Endothelial cell of hepatic sinusoid (primary cell): Measurements from ENCODE around the gene NGEF.

Experiments
- in situ Hi-C: cut with HindIII; loops from 2 replicates; pipeline ENCODE4 v1.10.0; 2017; ENCODE audit warnings: low sequenced_read_pairs

NGEF gene

DNA sequence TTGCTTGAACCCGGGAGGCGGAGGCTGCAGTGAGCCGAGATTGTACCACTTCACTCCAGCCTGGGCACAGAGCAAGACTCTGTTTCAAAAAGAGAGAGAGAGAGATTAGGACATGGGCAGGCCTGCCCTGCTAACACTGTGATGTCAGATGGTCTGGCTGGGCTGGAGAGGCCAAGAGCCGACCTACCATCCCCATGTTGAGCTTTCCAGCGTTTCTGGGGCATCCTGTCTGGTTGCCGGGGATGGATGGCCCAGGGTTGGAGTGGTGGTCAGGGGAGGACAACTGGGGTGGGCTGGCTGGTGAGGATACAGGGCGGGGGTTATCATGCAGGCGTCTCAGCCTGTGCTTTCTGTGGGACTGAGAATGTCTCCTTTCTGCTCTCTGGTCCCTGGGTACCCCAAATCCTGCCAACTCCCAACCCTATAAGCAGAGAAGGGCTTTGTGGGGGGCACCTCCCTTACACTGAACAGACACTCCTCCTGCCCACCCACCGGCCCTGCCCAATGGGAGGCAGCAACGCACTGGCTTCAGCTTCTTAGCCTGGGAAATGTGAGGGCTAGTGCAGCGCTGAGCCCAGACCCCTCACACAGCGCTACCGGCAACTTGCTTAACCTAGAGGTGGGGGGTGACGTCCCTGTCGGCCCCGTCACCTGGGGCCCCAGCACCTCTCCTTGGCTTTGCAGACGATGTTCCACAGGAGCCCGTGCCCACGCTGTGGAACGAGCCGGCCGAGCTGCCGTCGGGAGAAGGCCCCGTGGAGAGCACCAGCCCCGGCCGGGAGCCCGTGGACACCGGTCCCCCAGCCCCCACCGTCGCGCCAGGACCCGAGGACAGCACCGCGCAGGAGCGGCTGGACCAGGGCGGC is 137.6 kb downstream of the NGEF start:
- in situ Hi-C loops = no loop called here

DNA sequence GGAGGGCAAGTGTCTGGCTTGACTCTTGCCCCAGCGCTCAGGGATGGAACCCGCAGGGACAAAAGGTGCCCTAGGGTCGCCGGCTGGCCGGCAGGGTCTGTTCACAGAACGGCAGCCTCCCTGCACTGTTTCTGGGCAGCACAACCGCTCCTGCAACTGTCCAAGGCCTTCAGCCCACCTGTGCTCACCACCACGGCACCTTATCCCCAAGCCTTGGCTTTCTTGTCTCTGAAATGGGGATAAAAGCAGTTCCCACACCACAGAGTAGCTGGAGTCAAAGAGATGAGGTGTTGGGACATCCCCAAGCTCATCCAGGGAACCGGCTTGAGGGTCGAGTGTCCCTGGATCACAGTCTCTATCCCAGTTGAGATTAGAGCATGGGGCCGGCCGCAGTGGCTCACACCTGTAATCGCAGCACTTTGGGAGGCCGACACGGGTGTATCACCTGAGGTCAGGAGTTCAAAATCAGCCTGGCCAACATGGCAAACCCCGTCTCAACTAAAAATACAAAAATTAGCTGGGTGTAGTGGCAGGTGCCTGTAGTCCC is 138.3 kb downstream of the NGEF start:
- in situ Hi-C loops = loop anchor here (5.0 to 25.0 kb wide), 2 partner anchors 93 to 363 kb away; no protein-coding TSS in a partner anchor

DNA sequence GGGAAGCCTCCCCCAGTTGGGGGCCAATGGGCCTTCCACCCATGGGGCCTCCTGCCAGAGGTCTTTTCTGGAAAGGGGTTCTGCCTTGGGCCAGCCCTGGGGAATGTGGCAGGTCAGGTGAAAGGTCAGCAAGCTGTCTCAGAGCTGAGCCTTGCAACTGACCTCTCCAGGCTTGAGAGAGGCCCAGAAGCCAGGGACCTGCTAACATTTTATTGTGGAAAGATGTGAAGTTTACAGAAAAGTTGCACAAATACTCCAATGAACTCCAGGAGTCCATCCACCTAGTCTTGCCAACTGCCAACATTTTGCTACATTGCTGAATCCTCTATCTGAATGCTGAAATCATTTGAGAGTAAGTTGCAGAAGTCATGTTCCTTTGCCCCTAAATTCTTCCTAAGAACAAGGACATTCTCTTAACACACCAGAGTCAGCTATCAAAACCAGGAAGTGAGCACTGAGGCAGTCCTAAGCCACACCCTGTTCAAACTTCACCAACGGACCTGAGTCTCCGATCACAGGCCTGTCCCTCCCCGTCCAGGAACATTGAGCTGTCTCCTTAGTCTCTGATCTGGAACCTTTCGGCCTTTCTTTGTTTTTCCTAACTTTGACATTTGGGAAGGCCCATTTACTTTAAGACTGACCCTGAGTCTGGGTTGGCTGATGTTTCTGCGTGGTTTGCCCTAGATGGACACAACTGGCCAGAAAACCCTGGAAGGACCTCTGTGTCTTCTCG is 139.0 kb downstream of the NGEF start:
- in situ Hi-C loops = loop anchor here (5.0 to 25.0 kb wide), 2 partner anchors 93 to 363 kb away; no protein-coding TSS in a partner anchor

DNA sequence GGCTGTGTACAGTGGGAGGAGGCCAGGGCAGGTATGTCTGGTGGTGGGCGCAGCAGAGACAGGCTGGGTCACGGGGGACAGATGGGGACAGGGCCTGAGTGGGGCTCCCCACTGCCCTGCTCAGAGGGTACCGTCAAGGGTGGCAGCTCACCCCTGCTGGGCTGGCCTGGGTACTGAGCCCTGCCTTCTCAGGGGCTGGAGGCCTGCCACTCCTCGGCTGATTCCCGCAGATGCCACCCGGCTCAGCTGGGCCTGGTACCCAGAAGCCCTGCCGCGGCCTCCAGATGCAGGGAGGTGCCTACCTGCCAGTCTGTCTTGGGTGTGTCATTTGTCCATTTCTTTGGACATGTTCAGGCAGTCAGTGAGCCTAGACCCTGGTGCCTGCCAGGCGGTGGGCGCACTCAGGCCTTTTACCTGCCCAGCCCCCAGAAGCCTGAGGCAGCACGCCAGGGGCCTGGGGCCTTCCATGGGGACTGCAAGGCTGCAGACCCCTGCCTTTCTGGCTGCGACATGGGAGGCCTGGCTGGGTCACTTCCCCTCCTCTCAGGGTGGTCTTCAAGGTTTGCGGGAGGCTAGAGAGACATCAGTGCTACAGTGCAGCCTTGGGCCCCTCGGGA is 139.7 kb downstream of the NGEF start:
- in situ Hi-C loops = loop anchor here (5.0 to 25.0 kb wide), 2 partner anchors 94 to 364 kb away; no protein-coding TSS in a partner anchor

DNA sequence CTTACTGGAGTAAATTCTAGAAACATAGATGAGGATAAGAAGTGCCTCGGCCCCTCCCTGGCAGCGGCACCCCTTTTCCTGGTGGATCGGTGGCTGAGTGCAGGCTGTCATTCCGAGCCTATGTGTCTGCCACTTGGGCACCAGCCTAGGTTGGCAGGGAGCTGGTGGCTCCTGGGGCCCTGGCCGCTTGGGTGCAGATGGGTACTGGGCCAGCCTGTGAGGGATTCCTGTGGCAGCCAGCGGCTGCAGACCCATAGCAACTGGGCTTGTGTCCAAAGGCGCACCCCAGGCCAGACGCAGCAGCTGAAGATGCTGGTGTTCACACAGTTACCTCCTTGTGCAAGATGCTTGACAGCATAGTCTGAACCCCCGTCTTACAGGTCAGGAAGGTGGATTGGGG is 140.2 kb downstream of the NGEF start:
- in situ Hi-C loops = loop anchor here (5.0 to 25.0 kb wide), 2 partner anchors 94 to 364 kb away; no protein-coding TSS in a partner anchor

DNA sequence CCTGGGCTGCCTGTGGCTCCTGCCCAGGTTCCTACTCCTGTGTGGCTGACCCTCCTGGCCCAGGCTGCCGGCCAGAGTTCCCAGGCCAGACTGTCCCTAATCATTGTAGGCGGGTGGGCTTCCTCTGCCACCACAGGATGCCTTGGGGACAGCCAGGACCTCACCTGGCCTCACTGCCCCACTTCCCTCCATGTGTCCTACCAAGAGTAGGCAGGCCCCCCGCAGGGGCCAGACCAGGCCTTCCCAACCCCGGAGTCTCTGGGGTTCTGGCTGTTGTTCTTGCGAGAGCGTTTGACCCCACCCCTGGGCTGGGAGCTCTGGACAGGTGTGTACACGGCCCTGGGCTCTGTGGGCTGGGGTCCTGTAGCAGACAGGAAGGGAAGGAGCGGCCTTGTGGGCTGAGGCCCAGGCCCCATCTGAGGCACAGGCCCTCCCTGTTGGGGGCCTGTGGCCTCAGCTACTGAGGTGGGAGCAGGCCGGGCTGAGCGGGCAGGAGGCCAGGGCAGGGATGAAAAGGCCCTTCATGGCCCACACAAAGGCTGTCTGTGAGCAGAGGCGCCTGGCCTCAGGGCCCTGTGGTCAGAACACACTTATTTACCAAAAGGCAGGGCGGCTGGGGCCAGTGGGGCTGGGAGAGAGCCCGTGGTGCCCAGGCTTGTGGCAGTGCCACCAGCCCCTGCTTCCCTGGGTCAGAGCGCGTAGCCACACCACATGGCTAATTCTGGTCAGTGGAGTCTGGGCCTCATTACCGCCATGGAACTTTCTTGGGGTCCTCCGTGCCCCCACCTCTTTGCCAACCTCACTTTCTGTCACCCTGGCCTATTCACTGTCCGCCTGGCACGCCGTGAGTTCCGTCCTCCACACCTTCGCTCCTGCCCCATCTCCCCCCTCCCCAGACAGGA is 141.0 kb downstream of the NGEF start:
- in situ Hi-C loops = loop anchor here (5.0 to 25.0 kb wide), 2 partner anchors 95 to 365 kb away; no protein-coding TSS in a partner anchor

DNA sequence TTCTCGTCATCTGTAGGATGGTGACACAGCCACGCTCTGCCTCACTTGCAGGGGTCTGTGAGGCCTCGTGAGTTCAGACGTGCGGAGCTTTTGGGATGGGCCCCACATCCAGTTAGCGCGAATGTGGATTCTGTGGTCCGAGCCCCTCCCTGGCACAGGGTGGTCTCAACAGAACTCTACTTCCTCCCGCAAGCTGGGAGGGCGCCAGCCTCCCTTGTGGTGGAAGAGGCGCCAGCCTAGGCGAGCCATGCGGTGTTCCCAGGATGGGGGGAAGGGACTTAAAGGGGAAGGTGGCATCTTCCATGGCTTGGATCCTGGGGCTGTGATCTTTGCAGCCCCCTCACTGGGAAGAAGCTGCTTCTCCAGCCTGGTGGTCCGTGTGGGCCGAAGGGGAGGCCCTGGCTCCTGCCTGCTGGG is 141.6 kb downstream of the NGEF start:
- in situ Hi-C loops = loop anchor here (5.0 to 25.0 kb wide), 2 partner anchors 96 to 366 kb away; no protein-coding TSS in a partner anchor

DNA sequence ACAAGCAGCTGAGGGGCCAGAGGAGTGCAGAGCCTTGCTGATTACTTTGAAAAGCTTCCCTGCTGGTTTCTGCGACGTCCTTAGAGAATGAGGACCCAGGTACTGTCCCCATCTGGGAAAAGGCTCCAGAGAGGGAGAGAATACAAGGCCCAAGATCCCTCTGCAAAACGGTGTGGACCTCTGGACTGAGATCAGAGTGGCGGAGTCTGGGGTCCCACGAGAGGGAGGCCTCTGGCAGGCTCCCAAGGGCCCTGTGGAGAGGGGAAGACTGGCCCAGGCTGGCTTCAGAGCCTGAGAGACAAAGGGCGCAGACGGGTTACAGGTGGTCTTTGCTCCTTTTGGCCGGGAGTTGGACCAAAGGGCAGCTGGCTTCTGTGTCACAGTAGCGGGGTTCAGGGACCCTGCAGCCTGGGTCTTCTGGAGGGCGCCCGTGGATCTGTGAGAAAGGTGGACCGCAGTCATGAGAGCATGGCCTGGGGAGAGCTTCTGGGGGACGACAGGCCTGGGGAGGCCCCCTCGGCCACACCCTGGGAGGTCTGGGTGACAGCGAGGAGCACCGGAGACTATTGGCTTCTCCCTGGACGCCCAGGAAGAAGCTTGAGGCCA is 142.2 kb downstream of the NGEF start:
- in situ Hi-C loops = loop anchor here (5.0 to 25.0 kb wide), 2 partner anchors 96 to 366 kb away; no protein-coding TSS in a partner anchor

DNA sequence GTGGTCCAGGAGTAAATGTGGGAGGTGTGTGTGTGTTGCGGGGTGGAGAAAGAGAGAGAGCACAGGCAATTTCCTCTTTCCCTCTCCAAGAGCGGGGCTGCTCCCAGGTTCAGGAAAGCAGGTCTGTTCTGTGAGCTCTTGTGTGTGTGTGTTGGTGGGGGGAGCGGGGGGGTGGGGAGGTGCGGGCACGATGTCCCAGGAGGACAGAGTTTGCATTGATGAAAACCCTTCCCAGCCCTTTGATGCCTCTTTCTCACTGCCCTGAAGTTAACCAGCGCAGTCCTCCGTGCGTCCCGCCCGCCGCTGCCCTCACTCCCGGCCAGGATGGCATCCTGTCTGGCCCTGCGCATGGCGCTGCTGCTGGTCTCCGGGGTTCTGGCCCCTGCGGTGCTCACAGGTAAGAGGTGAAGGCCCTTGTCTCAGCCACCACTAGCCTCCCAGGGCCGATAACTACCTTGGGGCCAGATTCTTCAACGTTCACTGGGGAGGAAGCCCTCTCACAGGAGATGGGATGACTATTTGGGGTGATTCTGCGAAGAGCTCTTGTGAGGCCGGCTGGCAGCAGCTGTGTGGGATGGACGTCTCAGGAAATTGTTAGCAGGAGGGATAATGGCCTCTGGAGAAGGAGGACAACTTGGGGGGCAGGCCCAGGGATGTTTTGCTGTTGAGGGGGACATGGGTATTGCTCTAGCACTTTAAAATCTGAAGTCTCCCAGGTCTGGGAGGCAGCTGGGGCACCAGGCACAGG is 142.9 kb downstream of the NGEF start, which contains the start of gene SNORC:
SNORC (plus strand) TSS at position 247 of the 748 bp plus-strand sequence; CDS start at position 325, 78 bp downstream.
- in situ Hi-C loops = loop anchor here (5.0 to 25.0 kb wide), 2 partner anchors 97 to 367 kb away; no protein-coding TSS in a partner anchor

DNA sequence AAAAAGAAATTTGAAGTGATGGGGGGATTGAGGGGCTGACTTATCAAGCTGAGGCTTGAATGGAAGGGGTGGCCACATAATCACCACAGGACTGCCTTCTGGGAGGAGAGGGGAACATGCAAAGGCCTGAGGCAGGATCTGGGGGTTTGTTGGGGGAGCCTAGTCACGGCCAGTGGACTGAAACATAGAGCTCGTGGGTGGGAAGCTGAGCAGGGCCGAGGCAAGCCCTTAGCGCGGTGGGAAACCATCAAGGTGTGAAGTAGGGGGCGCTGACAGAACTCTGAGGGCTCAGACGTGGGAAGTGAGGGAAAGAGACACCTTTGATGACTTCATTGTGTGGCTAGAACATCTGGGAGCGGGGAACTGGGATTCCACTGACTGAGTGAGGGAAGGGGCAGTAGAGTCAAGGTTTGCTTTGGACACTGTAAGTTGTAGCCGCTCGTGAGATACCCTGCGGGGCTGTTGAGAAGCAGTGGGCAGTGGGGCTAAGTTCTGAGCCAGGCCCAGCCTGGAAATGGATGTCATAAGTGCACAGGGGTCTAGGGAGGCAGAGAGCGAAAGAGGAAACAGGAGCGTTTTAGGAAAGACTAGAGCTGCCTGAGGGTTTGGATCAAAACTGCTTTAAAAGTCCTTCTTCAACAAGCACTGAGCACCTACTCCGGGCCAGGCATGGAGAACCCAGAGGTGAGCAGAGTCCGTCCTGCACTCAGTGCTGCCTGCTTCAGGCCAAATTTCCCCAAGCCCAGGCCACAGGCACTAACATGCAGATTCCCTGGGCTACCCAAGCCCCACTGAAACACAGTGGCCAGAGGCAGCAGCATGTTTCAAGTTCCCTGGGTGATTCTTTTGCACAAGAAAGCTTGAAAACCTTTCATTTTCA is 143.7 kb downstream of the NGEF start:
- in situ Hi-C loops = loop anchor here (5.0 to 25.0 kb wide), 2 partner anchors 98 to 368 kb away; no protein-coding TSS in a partner anchor

DNA sequence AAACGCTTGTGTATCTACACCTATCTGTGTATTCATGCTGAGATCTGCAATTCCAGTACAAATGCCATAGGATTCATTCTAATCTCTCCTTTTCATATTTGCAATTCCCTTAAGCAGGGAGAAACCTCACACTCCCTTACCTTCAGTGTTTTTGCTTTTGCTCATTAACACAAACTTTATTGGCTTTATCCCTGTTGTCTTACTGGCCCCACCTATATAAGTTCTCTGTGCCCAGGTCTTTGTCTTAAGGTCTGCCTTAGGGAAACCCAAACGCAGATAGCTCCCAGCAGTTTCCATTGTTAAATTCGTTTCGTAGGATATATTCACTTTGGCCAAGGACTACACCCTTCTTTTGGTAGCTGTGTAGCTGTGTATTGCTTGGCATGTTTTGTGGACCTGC is 147.0 kb downstream of the NGEF start:
- in situ Hi-C loops = loop anchor here (25.0 kb wide), 1 partner anchor 371 kb away; no protein-coding TSS in a partner anchor

DNA sequence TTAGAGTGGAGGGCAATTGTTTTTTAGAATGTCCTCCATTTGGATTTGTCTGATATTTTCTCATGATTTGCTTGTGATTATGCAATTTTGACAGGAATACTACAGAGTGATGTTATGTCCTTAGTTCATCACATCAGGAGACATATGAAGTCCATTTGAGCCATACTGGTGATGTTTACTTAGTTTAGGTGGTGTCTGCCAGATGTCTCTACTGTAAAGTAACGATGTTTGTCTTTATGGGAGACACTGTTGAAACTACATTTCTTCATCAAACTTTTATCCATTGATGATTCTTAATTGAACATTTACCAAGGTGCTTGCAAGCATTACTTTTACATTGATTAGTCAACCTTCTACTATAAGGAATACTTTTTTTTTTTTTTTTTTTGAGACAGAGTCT is 147.9 kb downstream of the NGEF start:
- in situ Hi-C loops = loop anchor here (25.0 kb wide), 1 partner anchor 372 kb away; no protein-coding TSS in a partner anchor

DNA sequence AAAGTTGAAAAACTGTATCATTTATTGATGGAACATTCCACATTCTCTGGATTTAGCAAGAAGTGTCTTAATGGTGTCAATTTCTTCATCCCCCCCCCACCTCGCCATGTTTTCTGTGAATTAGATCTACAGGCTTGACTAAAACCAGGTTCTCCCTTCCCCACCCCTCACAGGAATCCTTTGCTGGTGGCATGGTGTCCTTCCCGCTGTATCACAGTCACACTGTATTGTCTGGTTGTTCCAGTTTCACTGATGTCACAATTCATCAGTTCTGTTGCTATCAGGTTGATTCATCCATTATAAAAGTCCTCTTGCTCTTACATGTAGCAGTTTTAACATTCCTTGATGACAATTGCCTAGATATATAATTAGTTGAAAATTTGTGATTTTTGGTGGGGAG is 149.1 kb downstream of the NGEF start:
- in situ Hi-C loops = loop anchor here (25.0 kb wide), 1 partner anchor 373 kb away; no protein-coding TSS in a partner anchor

DNA sequence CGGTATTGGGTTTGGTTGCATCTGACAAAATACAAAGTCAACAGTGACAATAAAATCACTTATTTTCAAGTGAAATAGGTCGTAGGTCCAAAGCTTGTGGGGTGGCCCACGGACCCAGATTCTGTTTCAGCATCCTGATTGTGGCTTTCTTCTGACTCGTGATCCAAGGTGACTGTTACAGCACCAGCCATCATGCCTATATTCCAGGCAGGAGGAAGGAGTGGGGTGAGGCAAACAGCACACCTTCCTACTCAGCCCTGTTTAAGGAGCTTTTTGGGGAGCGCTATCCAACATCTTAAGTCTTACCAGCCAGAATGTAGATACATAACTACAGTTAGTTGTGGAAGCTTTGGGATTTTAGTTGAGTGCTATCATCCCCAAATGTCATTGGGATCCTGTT is 151.7 kb downstream of the NGEF start:
- in situ Hi-C loops = loop anchor here (25.0 kb wide), 1 partner anchor 376 kb away; no protein-coding TSS in a partner anchor

DNA sequence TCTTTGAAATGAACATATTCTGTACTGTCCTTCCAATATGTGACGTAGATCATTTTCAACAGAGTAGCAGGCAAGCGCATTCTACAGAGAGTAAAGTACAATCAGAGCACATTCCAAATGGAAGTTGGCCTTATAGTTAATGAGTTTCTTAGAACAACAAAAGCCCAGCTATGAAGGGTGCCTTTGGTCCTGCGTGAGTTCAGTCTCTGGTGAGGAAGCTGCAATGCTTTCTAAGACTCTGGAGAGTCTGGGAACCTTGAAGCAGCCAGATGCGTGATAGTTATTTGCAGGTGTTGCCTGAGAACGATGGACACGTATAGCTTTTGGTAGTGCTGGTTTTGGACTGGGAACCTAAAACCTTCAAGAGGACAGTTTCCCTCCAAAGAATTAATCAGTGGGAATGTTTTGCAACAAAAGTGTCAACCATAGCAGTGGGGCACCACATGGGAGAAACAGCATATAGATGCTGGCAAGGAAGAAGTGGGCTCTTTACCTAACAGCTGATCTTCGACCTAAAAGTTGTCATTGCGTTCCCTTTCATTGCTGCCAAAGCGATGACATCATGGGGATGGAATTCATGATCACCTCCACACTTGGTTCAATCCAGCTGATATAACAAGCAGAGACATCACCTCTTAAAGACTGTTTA is 152.3 kb downstream of the NGEF start:
- in situ Hi-C loops = loop anchor here (25.0 kb wide), 1 partner anchor 377 kb away; no protein-coding TSS in a partner anchor

DNA sequence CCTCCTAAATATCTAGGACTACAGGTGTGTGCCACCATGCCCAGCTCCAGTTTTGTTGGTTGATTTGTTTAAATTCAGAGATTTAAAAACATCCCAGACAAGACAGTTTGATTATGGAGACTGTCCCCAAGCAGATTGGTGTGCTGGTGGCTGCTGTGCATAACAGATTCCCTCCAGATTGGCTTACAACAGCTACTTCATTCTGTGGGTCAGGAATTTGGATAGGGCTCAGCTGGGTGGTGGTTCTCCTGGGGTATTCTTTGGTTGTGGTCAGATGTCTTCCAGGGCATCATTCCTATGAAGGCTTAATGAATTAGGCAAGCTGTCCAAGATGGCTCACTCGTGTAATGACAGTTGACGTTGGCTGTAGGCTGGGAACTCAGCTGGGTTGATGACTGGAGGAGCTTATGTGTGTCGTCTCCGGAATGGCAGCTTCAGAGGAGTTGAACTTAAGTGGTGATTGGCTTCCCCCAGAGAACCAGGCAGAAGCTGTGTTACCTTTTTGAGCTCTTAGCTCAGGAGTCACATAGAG is 153.6 kb downstream of the NGEF start:
- in situ Hi-C loops = loop anchor here (25.0 kb wide), 1 partner anchor 378 kb away; no protein-coding TSS in a partner anchor
